ENCODE results near the gene PSMA7.
A peak's percentile ranks its signal among the peaks of the same experiment; 100 is the strongest.

PSMA7 gene

DNA sequence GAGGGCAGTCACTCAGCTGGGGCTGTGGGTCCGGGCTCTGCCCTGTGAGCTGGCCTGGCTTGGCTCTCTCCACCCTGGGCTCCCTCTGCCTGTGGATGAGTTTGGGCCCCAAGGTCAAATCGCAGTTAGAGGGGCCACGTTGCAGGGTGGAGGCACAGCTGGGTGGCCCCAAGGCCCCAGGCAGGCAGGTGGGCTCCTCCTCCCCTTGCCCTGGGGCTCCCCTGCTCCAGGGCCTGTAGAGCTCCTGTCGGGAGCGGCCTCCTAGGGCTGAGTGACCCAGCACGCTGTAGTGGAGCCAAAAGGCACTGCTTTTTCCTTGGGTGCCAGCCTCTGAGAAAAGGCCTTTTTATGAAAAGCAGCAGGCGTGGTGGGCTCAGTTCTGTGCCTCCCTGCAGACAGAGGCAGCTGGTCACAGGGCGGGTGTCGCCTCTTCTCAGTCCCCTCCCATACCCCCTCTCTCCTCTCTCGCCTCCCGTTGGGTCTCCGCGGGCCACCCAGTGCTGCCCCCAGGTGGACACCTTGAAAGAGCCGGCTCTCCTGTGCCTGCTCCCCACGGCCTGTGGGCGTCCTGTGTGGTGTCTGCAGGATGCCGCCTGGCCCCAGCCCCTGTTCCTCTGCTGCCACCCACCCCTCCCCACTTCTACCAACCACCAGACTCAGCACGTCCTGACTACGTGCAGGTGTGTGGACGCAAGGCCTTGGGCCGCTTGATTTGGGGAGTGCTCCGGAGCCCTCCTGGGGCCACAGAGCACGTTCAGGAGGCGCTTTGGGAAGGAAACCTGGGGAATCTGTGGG is 13.6 kb upstream of the PSMA7 start:
- in situ Hi-C loops (cut with MboI; ENCODE audit: low pct_unique_long_range_greater_than_20kb, low sequenced_read_pairs, unreplicated experiment): no loop called here
- peak; percentile 89 for DNase-seq (ENCODE audit: low spot score)
- TF ChIP-seq CTCF (IDR thresholded peaks at IDR 0.05; ENCODE audit: extremely low read depth, insufficient read depth, missing control alignments): peak; percentile 80

DNA sequence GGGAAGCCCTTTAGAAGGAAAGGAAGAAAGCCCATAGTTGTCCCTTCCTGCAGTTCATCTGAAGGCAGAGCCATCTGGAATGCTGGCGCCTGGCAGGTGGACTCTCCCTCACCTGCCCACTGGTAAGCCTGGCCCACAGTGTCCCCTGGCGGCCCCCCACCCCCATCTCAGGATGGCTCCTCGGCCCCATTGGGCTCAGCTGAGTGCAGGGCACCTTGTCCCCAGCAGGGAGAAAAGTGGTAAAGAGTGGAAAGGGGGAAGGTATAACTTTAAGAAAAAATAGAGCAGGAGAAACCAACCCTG is 13.0 kb upstream of the PSMA7 start:
- in situ Hi-C loops (cut with MboI; ENCODE audit: low pct_unique_long_range_greater_than_20kb, low sequenced_read_pairs, unreplicated experiment): no loop called here
- DNase-seq (ENCODE audit: low spot score): no peak
- no peak for TF ChIP-seq CTCF (IDR thresholded peaks at IDR 0.05; ENCODE audit: extremely low read depth, insufficient read depth, missing control alignments)

DNA sequence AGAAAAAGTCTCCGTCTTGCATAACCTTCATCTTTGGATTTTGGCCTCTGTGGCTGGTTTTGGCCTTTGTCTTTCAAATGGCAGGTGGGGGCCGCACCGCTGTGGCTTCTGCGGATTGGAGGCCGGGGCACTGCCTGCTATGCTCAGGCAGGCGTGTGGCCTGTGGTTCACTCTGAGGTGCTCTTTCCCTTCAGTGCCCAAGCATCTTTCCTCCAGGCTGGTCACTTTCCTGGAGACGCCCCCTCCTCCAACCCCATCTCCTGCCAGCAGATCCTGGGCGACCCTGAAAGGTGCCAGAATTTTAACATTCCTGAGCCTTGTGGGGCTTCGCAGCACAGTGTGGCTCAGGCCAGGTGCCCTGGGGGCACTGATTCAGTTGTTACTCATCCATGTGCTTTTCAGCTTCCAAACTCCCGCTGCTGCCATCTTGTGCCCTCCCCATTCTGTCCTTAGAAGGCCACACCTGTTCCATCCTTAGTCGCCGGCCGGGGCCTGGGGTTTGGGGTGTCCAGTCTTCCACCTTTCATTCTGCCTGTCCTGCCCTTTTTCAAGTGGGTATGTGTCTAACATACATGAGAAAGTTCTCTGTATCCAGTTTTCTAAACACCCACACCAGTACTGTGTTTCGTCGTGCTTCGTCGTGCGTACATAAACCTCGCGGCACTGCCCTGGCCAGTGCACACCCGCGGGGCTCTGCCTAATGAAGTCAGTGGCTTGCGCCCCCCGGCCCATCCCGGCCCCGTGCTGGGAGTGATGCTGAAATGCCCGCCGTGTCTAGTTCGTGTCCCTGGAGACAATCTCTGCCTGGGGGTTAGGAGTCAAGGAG is 12.4 kb upstream of the PSMA7 start:
- DNase-seq (ENCODE audit: low spot score): no peak
- in situ Hi-C loops (cut with MboI; ENCODE audit: low pct_unique_long_range_greater_than_20kb, low sequenced_read_pairs, unreplicated experiment): no loop called here
- no peak for TF ChIP-seq CTCF (IDR thresholded peaks at IDR 0.05; ENCODE audit: extremely low read depth, insufficient read depth, missing control alignments)

GRCh38 chr20:62151835-62152364 is 8.7 kb upstream of the PSMA7 start:
- no peak for DNase-seq (ENCODE audit: low spot score)
- in situ Hi-C loops (cut with MboI; ENCODE audit: low pct_unique_long_range_greater_than_20kb, low sequenced_read_pairs, unreplicated experiment): no loop called here
- no peak for TF ChIP-seq CTCF (IDR thresholded peaks at IDR 0.05; ENCODE audit: extremely low read depth, insufficient read depth, missing control alignments)

- TF ChIP-seq CTCF (IDR thresholded peaks at IDR 0.05; ENCODE audit: extremely low read depth, insufficient read depth, missing control alignments): no peak
- in situ Hi-C loops (cut with MboI; ENCODE audit: low pct_unique_long_range_greater_than_20kb, low sequenced_read_pairs, unreplicated experiment): no loop called here
- DNase-seq (ENCODE audit: low spot score): no peak
Measured at GRCh38 chr20:62151225-62151624, 8.0 kb upstream of the PSMA7 start.

DNA sequence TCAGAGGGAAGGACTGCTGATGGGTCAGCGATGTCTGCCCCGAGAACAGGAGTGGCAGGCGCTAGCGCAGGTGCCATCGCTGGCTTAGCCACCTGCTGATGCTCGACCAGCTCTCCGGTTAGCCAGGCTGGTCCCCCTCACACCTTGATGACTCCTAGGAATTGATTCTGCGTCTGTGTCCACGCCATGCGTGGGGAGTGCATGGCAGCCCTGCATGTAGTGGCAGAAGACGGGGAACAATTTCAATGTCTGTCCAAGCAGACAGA is 7.0 kb upstream of the PSMA7 start:
- in situ Hi-C loops (cut with MboI; ENCODE audit: low pct_unique_long_range_greater_than_20kb, low sequenced_read_pairs, unreplicated experiment): no loop called here
- DNase-seq (ENCODE audit: low spot score): no peak
- TF ChIP-seq CTCF (IDR thresholded peaks at IDR 0.05; ENCODE audit: extremely low read depth, insufficient read depth, missing control alignments): no peak

Measured in GM13977 (cell line).